ACHN (cell line): ENCODE data around the gene PDLIM1.

Experiments
- DNase-seq: peaks from one replicate; pipeline ENCODE4 v3.0.0-alpha.2; 2015
- in situ Hi-C: cut with HindIII; loops from 2 replicates; pipeline ENCODE4 v1.10.0; 2017; ENCODE audit warnings: low sequenced_read_pairs, low pct_ligation_motif_present, low pct_unique_long_range_greater_than_20kb

Gene PDLIM1

DNA sequence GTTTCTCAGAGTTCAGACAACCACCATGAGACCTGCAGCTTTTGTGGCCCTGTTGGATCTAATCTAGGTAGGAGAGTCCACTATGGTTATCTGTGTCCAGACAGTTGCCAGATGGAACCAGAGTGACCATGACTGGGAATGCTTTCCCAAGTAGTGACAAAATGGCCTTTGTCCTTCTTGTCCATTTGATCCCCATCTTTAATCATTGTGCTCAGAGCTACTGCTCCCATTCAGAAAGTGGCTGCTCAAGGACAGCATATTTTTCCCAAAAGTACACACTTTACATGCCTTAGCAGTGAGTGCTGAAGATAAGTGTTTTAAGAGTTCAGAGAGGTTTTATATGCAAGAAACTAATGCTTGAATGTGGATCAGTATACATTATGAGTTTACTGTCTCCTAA is 102.2 kb downstream of the PDLIM1 start:
- in situ Hi-C loops = loop anchor here (25.0 kb wide), 1 partner anchor 174 kb away; no protein-coding TSS in a partner anchor
- DNase-seq = no peak

DNA sequence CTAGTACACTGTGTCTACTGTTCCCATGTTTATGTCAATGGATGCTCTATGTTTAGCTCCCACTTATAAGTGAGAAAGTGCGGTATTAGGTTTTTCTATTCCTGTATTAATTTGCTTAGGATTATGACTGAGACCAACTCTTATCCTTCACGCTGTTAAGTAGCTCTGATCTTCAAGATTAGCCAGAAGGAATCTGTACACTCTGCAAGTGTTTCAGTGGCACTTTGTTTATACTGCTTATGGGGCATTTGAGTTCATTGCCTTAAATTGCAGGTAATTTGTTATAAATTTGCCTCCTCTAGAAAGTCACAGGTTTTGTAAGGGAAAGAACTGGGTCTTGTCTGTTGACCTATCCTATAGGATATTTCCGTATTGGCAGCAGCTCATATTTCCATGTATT is 103.2 kb downstream of the PDLIM1 start:
- in situ Hi-C loops = loop anchor here (25.0 kb wide), 1 partner anchor 175 kb away; no protein-coding TSS in a partner anchor
- no peak for DNase-seq
